ENCODE measurements around the gene DRG2.
A peak's percentile ranks its signal among the peaks of the same experiment; 100 is the strongest.

The DRG2 gene, protein sequence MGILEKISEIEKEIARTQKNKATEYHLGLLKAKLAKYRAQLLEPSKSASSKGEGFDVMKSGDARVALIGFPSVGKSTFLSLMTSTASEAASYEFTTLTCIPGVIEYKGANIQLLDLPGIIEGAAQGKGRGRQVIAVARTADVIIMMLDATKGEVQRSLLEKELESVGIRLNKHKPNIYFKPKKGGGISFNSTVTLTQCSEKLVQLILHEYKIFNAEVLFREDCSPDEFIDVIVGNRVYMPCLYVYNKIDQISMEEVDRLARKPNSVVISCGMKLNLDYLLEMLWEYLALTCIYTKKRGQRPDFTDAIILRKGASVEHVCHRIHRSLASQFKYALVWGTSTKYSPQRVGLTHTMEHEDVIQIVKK

GRCh38 chr17:18087610-18088491 lies at the start of gene DRG2:
TSS of gene DRG2 (plus strand) at chr17:18087948. CDS start at chr17:18088024, 76 bp downstream.
- H3K36me3 Mint-ChIP-seq (ENCODE audit: low read depth): peaks cover 11% of the 10 kb centered on the region
- peaks cover 19% of the 10 kb centered on the region for H3K4me1 Mint-ChIP-seq
- TF ChIP-seq CTCF (IDR thresholded peaks at IDR 0.05): no peak
- H3K27me3 Mint-ChIP-seq (ENCODE audit: low read depth, poor library complexity): peaks cover 7% of the 10 kb centered on the region
- no peaks in the 10 kb centered on the region for H3K9me3 Mint-ChIP-seq
- DNase-seq: peak; percentile 97
- H3K27ac Mint-ChIP-seq: peak within 1 kb of the TSS; percentile 98
- H3K4me3 Mint-ChIP-seq: peak within 1 kb of the TSS; percentile 99

GRCh38 chr17:18038149-18038850 lies 49.4 kb upstream of the DRG2 start:
- H3K36me3 Mint-ChIP-seq (ENCODE audit: low read depth): no peaks in the 10 kb centered on the region
- peak overlapping the region; percentile 99 for H3K4me3 Mint-ChIP-seq
- TF ChIP-seq CTCF (IDR thresholded peaks at IDR 0.05): no peak
- no peak for DNase-seq
- no peaks in the 10 kb centered on the region for H3K9me3 Mint-ChIP-seq
- peaks cover 53% of the 10 kb centered on the region for H3K4me1 Mint-ChIP-seq
- peak overlapping the region; percentile 22 for H3K27ac Mint-ChIP-seq
- H3K27me3 Mint-ChIP-seq (ENCODE audit: low read depth, poor library complexity): peaks cover 6% of the 10 kb centered on the region

DNA sequence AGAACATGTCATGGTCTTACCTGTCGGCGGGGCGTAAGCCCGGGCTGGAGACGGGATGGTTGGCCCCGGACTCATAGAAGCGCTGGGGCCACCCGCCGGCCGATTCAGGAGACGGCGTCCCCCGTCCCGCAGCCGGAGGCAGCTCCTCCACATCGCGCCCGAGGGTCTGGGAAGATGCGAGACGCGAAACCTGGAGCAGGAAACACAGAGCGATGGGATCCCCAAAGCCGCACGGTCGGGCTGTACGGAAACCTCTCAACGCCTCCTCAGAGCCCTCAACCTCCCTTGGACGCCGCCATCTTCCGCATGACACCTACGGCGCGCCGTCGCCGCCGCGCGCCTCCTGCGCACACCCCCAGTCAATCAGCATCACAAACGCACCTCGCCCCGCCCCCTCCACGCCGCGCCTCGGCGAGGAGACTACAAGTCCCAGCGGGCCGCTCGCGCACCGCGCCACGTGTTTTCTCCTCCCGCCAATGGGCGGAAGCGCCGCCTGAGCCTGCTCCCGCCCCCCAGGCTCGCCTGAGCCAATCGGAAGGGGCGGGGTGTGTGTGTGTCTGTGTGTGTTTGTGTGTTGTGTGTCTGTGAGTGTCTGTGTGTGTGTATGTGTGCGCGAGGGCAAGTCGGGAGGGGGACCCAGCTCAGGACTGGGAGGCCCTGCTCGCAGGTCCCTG lies 48.8 kb upstream of the DRG2 start, which contains the start of the genes ATPAF2 and GID4:
Gene ATPAF2, minus strand, starts transcription at position 308 of the 674 bp plus-strand sequence. Its CDS starts 155 bp downstream, at position 153.
Gene GID4, plus strand, starts transcription at position 548 of the 674 bp plus-strand sequence. Its CDS starts 57 bp downstream, at position 605.
- Mint-ChIP-seq H3K27ac (peak within 1 kb of the TSS; percentile 97), H3K27me3 (ENCODE audit: low read depth, poor library complexity) (peaks cover 6% of the 10 kb centered on the region), H3K4me1 (peaks cover 53% of the 10 kb centered on the region), H3K9me3 (no peaks in the 10 kb centered on the region), H3K4me3 (peak within 1 kb of the TSS; percentile 99), H3K36me3 (ENCODE audit: low read depth) (no peaks in the 10 kb centered on the region)
- peak; percentile 100 for DNase-seq
- no peak for TF ChIP-seq CTCF (IDR thresholded peaks at IDR 0.05)

- Mint-ChIP-seq H3K27me3 (ENCODE audit: low read depth, poor library complexity) (peaks cover 6% of the 10 kb centered on the region), H3K4me3 (peak overlapping the region; percentile 99), H3K9me3 (no peaks in the 10 kb centered on the region), H3K27ac (peak overlapping the region; percentile 97), H3K36me3 (ENCODE audit: low read depth) (peaks cover 4% of the 10 kb centered on the region), H3K4me1 (peaks cover 53% of the 10 kb centered on the region)
- DNase-seq: no peak
- TF ChIP-seq CTCF (IDR thresholded peaks at IDR 0.05): no peak
Observed at GRCh38 chr17:18039535-18040260, 48.0 kb upstream of the DRG2 start.

Data from nephron progenitor cell (in vitro differentiated cells).